Measurements from ENCODE around the gene CHST13.

CHST13 gene

DNA sequence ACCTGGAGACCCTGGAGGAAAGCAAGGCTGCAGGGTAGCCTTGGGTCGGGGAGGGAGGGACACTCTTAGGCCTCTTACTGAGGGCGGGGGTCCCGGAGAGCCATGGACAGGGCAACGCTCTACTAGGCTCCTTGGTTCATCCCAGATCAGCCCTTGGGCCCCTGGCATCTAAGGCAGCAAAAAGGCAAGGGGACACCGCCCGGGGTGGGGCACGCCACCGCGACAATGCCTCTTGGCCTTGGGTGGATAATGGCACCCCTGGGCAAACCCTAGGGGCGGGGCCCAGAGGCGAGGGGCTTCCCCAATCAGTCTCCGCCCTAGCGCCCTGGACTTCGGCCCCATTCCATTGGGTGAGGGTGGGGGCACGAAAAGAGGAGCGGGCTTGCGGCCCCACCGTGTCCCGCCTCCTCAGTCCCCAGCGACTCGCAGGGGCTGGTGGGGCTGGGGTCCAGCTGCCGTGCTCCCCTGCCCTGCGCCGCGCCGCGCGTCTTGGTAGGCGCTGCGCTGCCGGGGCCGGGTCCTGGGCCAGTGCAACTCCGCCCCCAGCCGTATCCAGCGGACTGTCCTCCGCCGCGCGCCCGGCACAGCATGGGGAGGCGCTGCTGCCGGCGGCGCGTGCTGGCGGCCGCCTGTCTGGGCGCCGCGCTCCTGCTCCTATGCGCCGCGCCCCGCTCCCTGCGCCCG lies at the start of gene CHST13:
CHST13 (plus strand) TSS at position 411 of the 684 bp plus-strand sequence; CDS start at position 589, 178 bp downstream.
- peak; percentile 9 for DNase-seq

DNA sequence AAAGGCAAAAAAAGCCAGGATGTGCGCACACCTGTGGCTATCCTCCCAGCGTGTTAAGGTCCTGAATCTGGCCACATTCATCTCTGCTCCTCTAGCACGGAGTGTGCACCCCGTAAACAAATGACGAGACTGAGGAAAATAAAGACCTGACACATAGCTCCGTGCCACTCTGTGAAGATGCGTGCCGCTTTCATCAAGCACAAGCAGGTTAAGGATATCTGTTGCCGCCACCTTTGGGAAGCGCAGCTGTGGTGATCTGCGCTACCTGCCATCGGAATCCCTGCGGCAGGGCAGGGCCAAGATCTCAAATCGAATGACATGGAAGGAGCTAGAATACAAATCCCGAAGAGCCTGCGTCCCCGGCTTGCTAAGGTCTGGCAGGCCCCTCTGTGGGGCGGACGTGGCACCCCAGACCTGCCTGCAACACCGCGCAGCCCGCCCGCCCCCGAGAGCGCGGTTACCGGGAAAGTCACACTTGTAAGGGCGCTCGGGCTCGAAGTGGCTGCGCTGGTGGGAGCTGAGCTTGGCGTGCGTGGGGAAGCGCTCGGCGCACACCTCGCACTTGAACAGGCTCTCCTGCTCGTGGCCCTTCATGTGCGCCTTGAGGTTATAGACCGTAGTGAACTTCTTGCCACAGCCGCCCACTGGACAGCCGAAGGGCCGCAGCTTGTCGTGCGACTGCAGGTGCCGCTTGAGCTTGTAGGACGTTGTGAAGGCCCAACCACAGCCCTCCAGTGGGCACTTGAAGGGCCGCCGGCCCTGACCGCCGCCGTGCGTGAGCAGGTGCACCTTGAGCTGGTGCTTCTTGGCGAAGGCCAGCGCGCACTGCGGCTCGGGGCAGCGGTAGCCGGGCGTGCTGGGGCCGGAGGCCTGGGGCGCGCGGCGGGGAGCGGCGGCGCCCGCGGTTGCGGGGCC lies 49.2 kb upstream of the CHST13 start:
- no peak for DNase-seq

- peak; percentile 79 for DNase-seq
These were observed 48.4 kb upstream of the CHST13 start, which contains the start of gene ZXDC for GRCh38 chr3:126475413-126476114. TSS of gene ZXDC (minus strand) at chr3:126475891. CDS start at chr3:126475865, 26 bp downstream.

GRCh38 chr3:126476166-126477060 lies 47.5 kb upstream of the CHST13 start:
- no peak for DNase-seq

DNA sequence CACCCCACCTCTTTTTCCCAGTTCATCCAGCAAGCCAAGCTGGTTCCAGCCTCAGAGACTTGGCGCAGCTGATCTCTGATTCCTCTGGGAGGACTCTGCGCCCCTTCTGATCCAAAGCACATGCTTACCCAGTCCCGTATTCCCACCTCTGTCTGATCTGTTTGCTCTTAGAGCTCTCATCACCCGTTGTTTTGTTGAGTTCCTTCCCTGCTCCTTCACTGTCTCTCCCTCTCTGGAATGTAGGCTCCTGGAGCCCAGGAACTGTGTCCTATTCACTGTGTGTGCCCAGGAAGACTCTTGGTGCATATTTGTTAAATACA lies 46.9 kb upstream of the CHST13 start:
- no peak for DNase-seq

- DNase-seq: no peak
These were observed 45.2 kb upstream of the CHST13 start for GRCh38 chr3:126478581-126479310.

DNA sequence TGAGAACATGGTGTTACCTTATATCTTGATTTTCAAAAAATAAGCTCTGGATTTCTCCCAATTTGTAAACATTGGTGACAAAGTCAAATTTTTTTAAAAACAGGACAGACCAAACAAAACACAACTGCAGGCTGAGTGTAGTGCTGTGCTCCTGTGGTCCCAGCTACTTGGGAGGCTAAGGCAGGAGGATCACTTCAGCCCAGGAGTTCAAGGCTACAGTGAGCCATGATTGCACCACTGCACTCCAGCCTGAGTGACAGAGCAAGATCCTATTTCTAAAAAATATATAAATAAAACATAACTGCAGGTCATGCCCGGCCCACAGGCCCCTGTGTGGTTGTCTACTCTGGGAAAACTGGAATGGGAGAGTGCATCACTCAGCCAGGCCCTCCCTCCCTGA lies 44.3 kb upstream of the CHST13 start:
- DNase-seq: no peak

- no peak for DNase-seq
These were observed 43.7 kb upstream of the CHST13 start for GRCh38 chr3:126480206-126480605.

- DNase-seq: no peak
These were observed 43.1 kb upstream of the CHST13 start for GRCh38 chr3:126480861-126481260.

DNA sequence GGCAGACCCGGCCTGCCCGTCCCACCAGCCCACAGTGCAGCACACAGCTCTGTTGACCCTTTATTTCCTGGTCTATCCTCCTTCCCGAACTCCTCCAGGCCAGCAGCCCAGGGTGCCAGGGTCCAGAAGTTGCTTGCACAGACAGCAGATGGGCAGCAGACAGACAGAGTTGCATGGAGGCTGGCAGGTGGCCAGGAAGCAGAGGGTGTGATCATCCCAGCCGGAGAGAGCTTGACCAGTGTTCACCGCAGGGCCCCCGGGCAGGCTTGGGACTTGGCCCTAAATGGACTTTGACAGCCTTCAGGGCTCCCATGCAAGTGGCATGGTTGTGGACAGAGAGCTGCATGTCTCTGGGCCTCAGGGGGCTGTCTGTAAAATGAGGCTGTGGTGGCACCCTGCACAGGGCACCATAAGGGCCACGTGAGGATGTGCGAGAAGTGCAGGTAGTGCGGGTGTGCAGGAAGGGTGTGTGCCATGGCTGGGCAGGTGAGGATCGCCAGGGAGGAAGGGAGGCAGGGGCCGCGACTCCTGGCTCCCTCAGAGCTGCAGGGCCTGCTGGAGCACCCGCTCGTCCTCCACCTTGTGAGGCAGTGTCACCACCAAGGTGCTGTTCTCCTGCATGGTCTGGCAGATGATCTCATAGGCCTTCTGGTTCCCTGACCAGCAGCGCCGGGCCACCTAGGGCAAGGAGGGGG lies 42.0 kb upstream of the CHST13 start:
- DNase-seq: no peak

DNA sequence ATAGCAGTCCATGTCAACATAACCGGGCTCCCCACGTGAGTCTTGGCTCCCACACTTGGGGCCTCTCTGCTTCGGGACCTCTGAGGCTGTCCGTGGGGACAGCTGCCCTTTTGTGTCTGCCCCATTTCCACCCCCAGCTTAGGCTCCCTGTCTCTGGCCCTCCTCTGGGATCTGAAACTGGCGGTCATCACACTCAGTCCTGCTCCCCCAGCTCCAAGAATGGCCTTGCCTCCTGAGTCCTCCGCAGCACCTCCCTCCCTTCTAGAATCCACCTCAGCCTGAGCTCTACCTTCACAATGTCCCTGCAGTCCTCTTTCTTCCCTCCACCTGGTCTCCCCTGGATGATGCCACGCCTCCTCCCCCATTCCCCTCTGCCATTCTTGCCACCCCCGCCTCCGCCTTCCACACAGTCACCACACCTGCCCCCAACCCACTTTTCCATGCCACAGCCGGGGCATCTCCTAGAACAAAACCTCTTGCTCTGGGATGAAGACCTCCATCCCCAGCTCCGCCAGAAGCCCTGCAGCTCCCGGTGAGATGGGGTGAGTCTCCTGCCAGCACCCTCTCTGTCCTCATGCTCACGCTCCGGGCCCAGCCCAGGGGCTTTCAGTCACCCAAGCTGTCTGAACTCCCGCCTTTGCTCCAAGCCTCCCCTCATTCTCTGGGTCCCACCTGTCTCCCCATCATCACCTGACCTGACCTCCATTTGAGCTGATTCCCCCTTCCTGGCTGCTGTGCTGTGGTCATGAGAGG lies 41.3 kb upstream of the CHST13 start:
- no peak for DNase-seq

DNA sequence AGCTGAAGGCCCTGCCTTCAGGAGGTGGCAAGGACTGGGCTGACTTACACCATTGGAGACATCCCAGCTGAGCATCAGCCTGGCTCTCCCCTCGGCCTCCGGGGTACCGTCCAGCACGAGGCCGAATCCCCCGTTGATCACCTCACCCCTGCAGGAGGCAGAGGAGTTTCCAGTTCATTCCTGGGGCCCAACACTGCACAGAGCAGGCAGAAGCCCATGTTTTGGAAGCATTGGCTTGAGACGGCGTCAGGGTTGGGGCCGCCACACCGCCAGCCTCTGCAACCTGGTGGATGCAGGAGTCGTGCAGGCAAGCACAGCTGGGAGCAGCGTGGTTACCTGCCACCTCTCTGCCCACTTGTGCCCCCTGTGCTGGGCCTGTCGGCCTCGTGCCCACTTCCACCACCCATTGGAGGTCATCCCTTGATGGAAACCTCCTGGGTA lies 40.6 kb upstream of the CHST13 start:
- no peak for DNase-seq

GRCh38 chr3:126484148-126484547 lies 39.8 kb upstream of the CHST13 start:
- DNase-seq: no peak

DNA sequence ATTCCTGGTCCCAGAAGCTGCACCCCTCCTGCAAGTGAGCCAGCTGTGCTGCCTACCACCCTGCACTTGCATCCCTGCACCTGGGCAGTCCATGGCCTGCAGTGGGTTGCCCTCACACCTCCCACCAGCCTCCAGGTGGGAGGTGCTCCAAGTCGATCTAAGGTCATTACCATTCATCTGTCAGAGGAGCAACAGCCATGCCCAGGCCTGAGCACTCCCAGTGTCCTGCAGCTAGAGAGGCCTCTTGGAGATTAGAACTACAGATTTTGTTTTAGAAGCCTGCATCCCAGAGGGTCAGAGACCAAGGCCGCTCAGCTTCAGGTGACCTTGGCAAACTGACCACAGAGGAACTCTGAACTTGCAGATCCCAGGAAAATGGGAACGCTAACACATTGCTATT lies 39.3 kb upstream of the CHST13 start:
- DNase-seq: no peak

GRCh38 chr3:126485176-126485897 lies 38.6 kb upstream of the CHST13 start:
- no peak for DNase-seq

- DNase-seq: no peak
These were observed 38.0 kb upstream of the CHST13 start for GRCh38 chr3:126485956-126486355.

GRCh38 chr3:126486360-126486847 lies 37.6 kb upstream of the CHST13 start:
- peak; percentile 88 for DNase-seq

DNA sequence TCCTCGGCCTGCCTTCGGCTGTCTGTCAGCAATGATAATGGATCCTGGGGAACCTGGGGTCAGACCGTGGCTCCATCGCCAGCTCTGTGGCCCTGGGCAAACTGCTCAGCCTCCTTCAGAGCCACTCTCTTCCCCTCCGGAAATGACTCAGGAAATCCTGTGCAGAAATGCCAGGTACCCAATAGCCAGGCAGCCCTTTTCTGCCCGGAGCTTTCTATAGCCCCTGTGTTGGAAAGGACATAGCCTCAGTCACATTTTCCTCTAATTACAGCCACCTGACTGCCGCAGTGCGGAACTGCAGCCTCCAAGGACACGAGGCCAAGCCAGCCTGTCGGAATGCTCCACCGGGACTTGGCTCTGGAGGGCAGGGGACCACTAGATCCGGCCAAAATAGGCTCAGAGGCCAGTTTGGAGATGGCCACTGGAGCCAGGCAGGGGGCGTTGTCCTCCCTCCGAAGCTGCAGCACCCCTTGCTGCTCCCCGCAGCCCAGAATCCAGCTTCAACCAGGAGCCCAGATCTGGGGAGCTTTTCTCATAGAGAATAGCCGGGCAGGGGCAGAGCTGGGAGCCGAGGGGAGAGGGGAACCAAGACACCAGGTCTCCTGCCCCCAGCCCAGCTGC lies 36.7 kb upstream of the CHST13 start:
- no peak for DNase-seq

- no peak for DNase-seq
These were observed 35.8 kb upstream of the CHST13 start for GRCh38 chr3:126488185-126488584.

Measured in NCI-H1694 treated with DMSO at 0.1 percent for 48 hours (cell line).